ENCODE results near the gene ATP6V0C. TPM values are rescaled to one million over a fixed set of nuclear protein-coding genes. Genes with fewer than 3 reads are reported as not detected.
A peak's percentile ranks its signal among the peaks of the same experiment; 100 is the strongest.

The ATP6V0C gene
- total and polyA plus RNA-seq, 2 of the 8 experiments (the other 6 are each of a cell fraction or from before 2014, with no cell fraction given) = 125 to 176 TPM

GRCh38 chr16:2537451-2538379, 24.0 kb downstream of the ATP6V0C start, which contains the start of gene PDPK1:
TSS of gene PDPK1 (plus strand) at chr16:2538021. CDS start at chr16:2538113, 92 bp downstream.
- Histone ChIP-seq H2BK15ac (ENCODE audit: low read length) (no peak within 1 kb of the TSS), H3K18ac (ENCODE audit: extremely low read depth, low read length) (no peak within 1 kb of the TSS; the same call in 1 of the 2 replicates), H3K23ac (ENCODE audit: insufficient read length) (no peak within 1 kb of the TSS), H3K27ac (ENCODE audit: low read depth, low read length) (peak within 1 kb of the TSS; percentile 63; the same call in 1 of the 2 replicates), H3K4me3 (ENCODE audit: extremely low read depth in 1 of 4, insufficient read depth in 2 of 4, low read depth in 3 of 4, low read length in 4 of 4) (peak within 1 kb of the TSS; percentile 47 to 77 (median 59)), H3K4me2 (ENCODE audit: insufficient read depth in 1 of 2, low read depth in 2 of 2, low read length in 2 of 2) (peak within 1 kb of the TSS; percentile 75 to 76), H3K23me2 (ENCODE audit: low read depth, low read length) (peaks cover 2% of the 10 kb centered on the region), H3K4ac (replicated peaks; ENCODE audit: insufficient read length, low read depth, low read length) (no peak within 1 kb of the TSS), H4K8ac (ENCODE audit: extremely low read depth, insufficient read depth, low read length) (no peak within 1 kb of the TSS), H3K9ac (replicated peaks in 1 of 4; ENCODE audit: extremely low read depth in 1 of 4, low read depth in 3 of 4, low read length in 3 of 4) (peak within 1 kb of the TSS in 3 of 4 experiments; percentile 34 to 89 (median 64); a peak in 4 of 7 replicates), H2AK5ac (ENCODE audit: low read depth, low read length) (no peak within 1 kb of the TSS), H3K27me3 (replicated peaks in 1 of 4; ENCODE audit: control insufficient read depth in 3 of 4, extremely low read depth in 1 of 4, insufficient read depth in 3 of 4, low read length in 3 of 4) (no peaks in the 10 kb centered on the region), H2BK20ac (ENCODE audit: low read length) (no peak within 1 kb of the TSS), H3K4me1 (replicated peaks in 1 of 4; ENCODE audit: control insufficient read depth in 3 of 4, insufficient read depth in 4 of 4, low read length in 3 of 4) (peaks cover 0 to 2% (median 0%) of the 10 kb centered on the region in 4 experiments; a peak in 2 of 7 replicates), H3K36me3 (ENCODE audit: control insufficient read depth in 2 of 4, insufficient read depth in 4 of 4, low read length in 3 of 4) (no peaks in the 10 kb centered on the region), H2BK12ac (ENCODE audit: low read depth, low read length) (no peak within 1 kb of the TSS), H4K91ac (replicated peaks; ENCODE audit: insufficient read length, low read length) (no peak within 1 kb of the TSS), H4K5ac (ENCODE audit: insufficient read length, low read depth, low read length) (no peak within 1 kb of the TSS), H2BK120ac (replicated peaks; ENCODE audit: low read depth, low read length) (no peak within 1 kb of the TSS), H2AFZ (ENCODE audit: low read length) (no peak within 1 kb of the TSS), H2BK5ac (ENCODE audit: low read depth, low read length) (no peak within 1 kb of the TSS), H4K20me1 (replicated peaks in 1 of 2; ENCODE audit: control insufficient read depth in 1 of 2, insufficient read depth in 2 of 2, low read length in 2 of 2) (peaks cover 0 to 4% of the 10 kb centered on the region in 2 experiments), H3K79me2 (ENCODE audit: control insufficient read depth in 1 of 2, insufficient read depth in 2 of 2, low read length in 2 of 2) (peaks cover 0 to 26% of the 10 kb centered on the region in 2 experiments; a peak in 2 of 4 replicates), H3K56ac (replicated peaks; ENCODE audit: insufficient read length, low read depth, low read length) (no peak within 1 kb of the TSS), H3K79me1 (ENCODE audit: low read depth, low read length) (peaks cover 2% of the 10 kb centered on the region; the same call in 1 of the 2 replicates), H3K14ac (ENCODE audit: insufficient read length) (no peak within 1 kb of the TSS), H3K9me3 (ENCODE audit: insufficient read depth in 2 of 2, low read depth in 1 of 2, low read length in 1 of 2) (no peaks in the 10 kb centered on the region)
- FAIRE-seq (no peak), DNase-seq (ENCODE audit: low read depth in 1 of 2, low spot score in 2 of 2) (peak; percentile 75 to 88)
- ChIA-PET CTCF (ENCODE audit: partially characterized antibody) (interaction anchor here (1.2 kb wide), 1 partner anchor 36 kb away, joined by 4 read pairs; no protein-coding TSS in a partner anchor), POLR2A (ENCODE audit: partially characterized antibody) (interaction anchor here (0.9 to 2.3 kb wide), 3 partner anchors 17 to 382 kb away, joined by 3 to 10 read pairs (median 3); partner anchors contain the start of genes AMDHD2 and TRAF7)
- 6% methylated on average over 42 of the region's 126 CpGs; no CpG with 5 or more reads in 1 of the 2 experiments for WGBS, 2 experiments (ENCODE audit: extremely low coverage in 1 of 2, insufficient coverage in 1 of 2, insufficient read length in 1 of 2, insufficient replicate concordance in 2 of 2, low coverage in 1 of 2, low lambda C conversion rate in 2 of 2, missing lambda C conversion rate in 1 of 2)
- TF ChIP-seq POLR2AphosphoS5 (IDR thresholded peaks at IDR 0.05; ENCODE audit: low read depth, low read length) (peak; percentile 43; the same call in 1 of the 2 replicates), ASH2L (IDR thresholded peaks at IDR 0.05; ENCODE audit: low read length) (peak; percentile 31), MAX (IDR thresholded peaks at IDR 0.05) (0 out of 2 replicates have a peak, but pooled peaks have one; percentile 13), KDM4A (IDR thresholded peaks at IDR 0.05; ENCODE audit: low read depth, low read length, severe bottlenecking) (no peak), CREB1 (IDR thresholded peaks at IDR 0.05) (peak; percentile 68), SP2 (IDR thresholded peaks at IDR 0.05; ENCODE audit: low read length) (peak; percentile 24; the same call in 1 of the 2 replicates), CHD2 (IDR thresholded peaks at IDR 0.05; ENCODE audit: low read length) (0 out of 2 replicates have a peak, but pooled peaks have one; percentile 12), TBP (IDR thresholded peaks at IDR 0.05; ENCODE audit: low read depth, low read length) (peak; percentile 35; the same call in 1 of the 2 replicates), TAF1 (IDR thresholded peaks at IDR 0.05; ENCODE audit: low read depth, low read length) (peak; percentile 74), BRCA1 (IDR thresholded peaks at IDR 0.05; ENCODE audit: low read depth, low read length) (no peak), EGR1 (IDR thresholded peaks at IDR 0.05; ENCODE audit: borderline replicate concordance, low read depth, low read length) (peak; percentile 33; the same call in 1 of the 2 replicates), SP1 (IDR thresholded peaks at IDR 0.05; ENCODE audit: low read depth, low read length) (0 out of 2 replicates have a peak, but pooled peaks have one; percentile 21)

Data from H1 (cell line).